Posterior cingulate gyrus (tissue), 11 donors: ENCODE results near the gene HSPA12A.
A peak's percentile ranks its signal among the peaks of the same experiment; 100 is the strongest.

ENCODE experiments used
- DNase-seq, 10 donors: peaks; one replicate each; pipeline versions ENCODE4 v3.0.0 to v3.0.0-alpha.2; 2020 to 2021; ENCODE audit warnings: mixed read lengths in 3 of 10
- intact Hi-C: fragments of 100-400 bp; cut with DNase I; formaldehyde crosslinking; loops from one replicate; pipeline ENCODE4 v1.15.1; 2023

HSPA12A gene

DNA sequence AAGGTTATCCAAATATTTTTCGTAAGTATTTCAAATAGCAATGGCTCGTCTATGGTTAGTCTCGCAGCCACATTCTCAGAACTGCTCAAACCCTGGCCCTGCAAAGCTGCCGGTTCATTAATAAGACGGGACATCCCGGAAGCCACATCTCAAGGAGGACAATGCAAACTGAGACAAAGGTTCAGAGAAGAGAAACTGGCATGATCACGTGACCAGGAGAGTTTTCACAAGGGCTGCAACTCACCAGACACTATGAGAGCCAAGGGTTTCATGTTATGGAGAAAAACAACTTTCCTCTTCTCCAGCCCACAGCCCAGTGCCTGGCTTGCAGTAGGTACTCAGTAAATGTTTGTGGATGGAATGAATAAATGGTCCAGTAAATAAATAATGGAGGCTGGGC, 5.0 kb upstream of the HSPA12A start:
- no peak for DNase-seq
- intact Hi-C loops = no loop called here

- intact Hi-C loops = loop anchor here (5.0 kb wide), 1 partner anchor 53 kb away; no protein-coding TSS in a partner anchor
- no peak for DNase-seq
Measured at GRCh38 chr10:116744885-116745284, 2.5 kb upstream of the HSPA12A start.

DNA sequence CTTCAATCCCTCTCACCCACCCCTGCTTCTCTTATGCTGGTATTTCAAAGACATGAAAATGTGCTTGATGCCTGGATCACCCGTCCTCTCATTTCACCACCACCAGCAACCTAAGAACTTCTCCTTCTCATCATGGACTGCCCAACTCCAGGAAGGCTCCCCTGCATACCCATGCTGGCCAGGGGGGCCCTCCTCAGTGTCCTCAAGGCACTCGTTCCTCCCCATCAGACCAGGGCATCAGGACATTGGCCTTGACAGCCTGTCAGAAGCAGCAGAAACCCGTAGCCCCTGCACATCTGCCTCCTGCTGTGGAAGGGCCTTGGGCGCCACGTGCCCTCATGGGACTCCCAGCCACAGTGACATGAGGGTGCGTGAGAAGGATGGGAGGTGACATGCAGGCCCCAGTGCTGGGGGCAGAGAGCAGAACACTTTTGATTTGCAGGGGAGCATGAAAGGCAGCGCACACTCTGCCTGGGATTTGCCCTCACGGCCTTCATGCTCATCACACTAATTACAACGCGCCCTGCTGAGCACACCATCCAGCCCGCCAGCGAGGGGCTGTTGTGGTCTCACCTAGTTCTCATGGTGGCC, 1.9 kb upstream of the HSPA12A start:
- DNase-seq = no peak
- intact Hi-C loops = loop anchor here (5.0 kb wide), 1 partner anchor 52 kb away; no protein-coding TSS in a partner anchor

DNA sequence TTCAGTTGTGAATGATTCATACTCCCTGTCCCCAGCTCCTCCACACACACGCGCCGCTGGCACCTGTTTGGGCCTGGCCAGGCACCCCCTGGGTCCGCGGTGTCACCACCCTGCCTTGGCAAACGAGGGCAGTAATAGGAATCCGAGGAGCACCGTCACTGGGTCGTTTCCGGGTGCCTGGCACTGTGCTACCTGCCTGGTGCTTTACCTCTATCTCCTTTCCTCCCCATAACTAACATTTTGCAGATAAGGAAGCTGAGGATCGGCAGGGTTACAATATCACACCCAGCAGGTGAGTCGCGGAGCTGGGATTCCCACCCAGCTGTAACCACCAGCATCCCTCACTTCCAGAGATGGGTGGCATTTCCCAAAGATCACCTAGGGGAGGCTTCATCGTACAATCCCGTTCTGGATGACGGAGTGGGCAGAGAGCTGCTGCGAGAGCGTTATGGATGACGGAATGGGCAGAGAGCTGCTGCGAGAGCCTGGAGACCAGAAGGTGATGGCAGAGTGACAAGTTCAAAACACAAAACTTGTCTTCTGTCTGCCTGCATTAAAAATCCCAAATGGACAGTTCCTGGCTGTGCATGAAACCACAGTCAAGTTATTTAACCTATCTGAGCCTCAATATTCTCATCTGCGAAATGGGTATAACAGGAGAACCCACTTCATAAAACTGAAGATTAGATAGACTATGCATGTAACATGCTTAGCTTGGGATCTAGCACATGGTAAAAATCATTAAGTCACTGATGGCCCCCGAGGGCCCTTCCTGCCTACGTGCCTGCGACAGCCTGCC, 1.1 kb upstream of the HSPA12A start:
- no peak for DNase-seq
- intact Hi-C loops = loop anchor here (5.0 kb wide), 1 partner anchor 51 kb away; no protein-coding TSS in a partner anchor

DNA sequence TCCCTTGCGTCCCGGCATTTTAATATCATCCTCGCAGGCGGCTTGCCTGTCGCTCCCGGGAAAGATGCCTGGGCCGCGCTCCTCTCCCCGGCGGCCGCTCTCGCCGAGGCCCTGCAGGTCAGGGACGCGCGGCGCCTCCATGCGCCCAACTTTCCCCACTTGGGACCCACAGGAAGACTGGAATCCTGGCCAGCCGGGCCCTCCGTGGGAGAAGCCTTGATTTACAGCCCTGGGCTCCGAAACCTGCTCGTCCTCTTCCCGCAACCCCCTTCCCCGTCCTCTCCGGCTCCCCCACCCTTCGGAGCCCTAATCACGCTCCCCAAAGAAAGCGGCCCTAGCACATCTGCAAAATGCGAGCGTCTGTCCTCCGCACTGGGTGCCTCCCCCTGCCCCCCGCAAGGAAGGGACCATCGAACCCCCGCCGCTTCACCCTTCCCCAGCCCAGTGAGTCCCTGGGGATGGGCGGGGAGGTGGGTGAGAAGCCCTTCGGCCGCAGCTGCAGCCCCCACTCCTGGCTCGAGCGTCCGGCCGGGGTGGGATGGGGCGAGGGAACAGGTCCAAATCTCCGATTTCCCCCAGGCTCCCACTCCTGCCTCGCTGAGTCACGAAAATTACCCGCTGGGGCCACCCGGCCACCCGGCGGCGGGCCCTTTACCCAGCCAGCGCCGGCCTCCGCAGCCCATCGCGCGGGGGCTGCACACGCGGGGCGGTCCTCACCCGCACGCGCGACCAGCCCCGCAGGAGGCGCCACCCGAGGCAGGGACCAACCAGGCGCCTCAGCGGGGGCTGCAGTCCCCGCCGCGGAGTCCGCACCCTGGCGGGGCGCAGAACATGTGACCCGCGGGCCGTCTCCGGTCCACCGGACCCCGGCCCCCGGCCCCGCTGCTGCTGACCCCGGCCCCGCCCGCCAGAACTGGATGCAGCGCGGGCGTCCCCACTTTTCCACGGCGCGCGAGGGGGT, 695 bp downstream of the HSPA12A start:
- peak in 9 of 10 donors; percentile 34 to 93 (median 53) for DNase-seq
- intact Hi-C loops = loop anchor here (5.0 kb wide), 1 partner anchor 49 kb away; no protein-coding TSS in a partner anchor

DNA sequence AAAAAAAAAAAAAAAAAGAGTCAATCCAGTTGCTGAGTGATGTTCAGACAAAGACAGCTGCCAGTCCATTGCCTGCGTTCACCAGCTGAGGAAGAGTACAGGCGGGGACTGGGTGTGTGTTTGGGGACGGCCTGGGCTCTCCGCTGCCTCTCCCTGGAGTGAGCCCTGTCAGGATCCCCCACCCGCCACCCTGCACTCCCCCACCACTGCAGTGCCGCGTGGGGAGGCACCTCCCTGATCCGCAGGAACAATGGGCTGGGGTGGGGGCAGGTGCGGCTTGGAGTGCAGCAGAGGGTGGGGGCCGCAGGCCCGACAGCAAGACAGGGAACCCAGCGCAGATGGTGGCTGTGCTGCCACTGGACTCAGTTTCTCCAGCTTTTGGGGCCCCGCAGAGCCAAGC, 1.4 kb downstream of the HSPA12A start:
- intact Hi-C loops = loop anchor here (5.0 kb wide), 1 partner anchor 49 kb away; no protein-coding TSS in a partner anchor

GRCh38 chr10:116738339-116738738, 4.0 kb downstream of the HSPA12A start:
- intact Hi-C loops = loop anchor here (2.0 kb wide), 1 partner anchor 50 kb away; no protein-coding TSS in a partner anchor
- no peak for DNase-seq

More for the DNA sequence above, 1.4 kb downstream of the HSPA12A start:
- DNase-seq = peak in 8 of 10 donors; percentile 27 to 89 (median 33)

GRCh38 chr10:116737627-116738327, 4.6 kb downstream of the HSPA12A start:
- intact Hi-C loops = loop anchor here (2.0 kb wide), 1 partner anchor 51 kb away; no protein-coding TSS in a partner anchor
- DNase-seq = peak in 9 of 10 donors; percentile 30 to 90 (median 46)

- no peak for DNase-seq
- intact Hi-C loops = no loop called here
Measured at GRCh38 chr10:116733566-116733965, 8.8 kb downstream of the HSPA12A start.

- DNase-seq = no peak
Measured at GRCh38 chr10:116732573-116732972, 9.8 kb downstream of the HSPA12A start.

DNA sequence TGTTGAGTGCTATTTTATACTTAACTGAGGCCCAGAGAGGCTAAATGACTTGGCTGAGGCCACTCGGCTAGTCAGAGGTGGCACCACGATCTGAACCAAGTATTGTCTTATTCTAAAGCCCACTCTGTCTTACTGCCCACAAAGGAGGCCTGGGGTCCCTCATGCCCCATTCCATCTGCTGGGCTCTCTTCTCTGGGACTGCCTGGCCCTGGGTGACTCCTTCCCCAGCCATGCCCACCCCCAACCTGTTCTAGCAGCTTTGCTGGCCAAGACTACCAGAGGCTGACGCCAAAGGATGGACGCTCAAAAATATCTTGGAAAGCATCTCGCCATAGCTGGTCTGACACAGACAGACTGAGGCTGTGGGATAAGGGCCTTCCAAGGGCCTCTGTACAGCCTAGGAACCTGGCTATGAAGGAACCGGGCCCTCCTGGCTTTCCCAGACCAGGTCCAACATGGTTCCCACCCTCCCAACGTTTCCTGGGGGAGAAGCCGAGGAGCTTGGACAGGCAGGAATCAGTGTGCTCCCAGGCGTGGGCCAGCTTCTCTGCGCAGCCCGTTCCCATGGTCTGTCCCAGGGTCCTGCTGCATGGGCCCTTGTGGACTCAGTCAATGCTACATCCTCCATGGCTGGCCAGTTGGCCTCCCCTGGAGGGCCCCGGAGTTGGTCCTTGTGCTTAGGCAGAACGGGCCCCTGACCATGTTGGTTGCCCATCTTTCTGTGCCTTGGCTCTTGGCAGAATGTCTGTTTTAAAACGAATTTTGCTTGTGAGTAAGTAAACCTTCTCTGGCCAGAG, 11.7 kb downstream of the HSPA12A start:
- no peak for DNase-seq
- intact Hi-C loops = no loop called here

More at GRCh38 chr10:116732573-116732972, 9.8 kb downstream of the HSPA12A start:
- intact Hi-C loops = no loop called here

- DNase-seq = no peak
- intact Hi-C loops = no loop called here
Measured at GRCh38 chr10:116729243-116729642, 13.1 kb downstream of the HSPA12A start.

GRCh38 chr10:116728526-116729096, 13.8 kb downstream of the HSPA12A start:
- DNase-seq = no peak
- intact Hi-C loops = no loop called here

DNA sequence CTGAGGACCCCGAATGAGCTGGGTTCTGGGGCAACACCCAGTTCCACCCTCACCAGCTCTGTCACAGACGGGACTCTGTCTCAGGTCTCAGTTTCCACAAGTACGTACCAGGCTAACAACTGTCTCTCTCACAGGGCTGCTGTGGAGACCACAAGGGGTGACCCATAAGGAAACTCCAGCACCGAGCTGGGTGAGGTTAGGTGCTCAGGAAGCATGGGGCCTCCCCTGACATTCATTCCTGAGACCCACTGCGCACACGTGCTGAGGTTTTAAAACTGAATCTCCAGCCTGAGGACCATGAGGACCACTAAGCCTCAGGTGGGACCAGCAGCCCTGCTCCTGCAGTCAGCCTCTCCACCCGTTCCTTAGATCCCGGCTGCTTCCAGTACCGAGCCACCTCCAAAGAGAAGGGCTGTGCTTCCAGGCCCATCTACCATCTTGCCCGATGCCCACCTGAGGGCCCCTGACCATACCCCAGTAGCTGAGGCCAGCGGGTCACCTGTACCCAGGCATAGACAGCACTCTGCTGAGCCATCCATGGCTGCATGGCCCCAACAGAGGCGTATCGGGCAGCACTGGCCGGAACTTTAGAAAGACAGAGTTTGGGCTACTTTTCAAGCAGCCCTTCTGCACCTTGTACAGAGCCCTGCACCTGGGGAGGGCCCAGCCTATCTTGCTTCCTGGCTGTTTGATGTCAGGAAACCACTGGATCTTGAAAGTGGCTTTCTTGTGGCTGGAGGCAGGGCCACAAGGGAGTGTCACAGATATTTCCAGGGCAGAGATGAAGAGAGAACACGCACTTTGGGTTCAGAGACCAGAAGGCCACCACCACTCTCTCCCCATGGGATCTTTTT, 18.7 kb downstream of the HSPA12A start:
- no peak for DNase-seq
- intact Hi-C loops = no loop called here

DNA sequence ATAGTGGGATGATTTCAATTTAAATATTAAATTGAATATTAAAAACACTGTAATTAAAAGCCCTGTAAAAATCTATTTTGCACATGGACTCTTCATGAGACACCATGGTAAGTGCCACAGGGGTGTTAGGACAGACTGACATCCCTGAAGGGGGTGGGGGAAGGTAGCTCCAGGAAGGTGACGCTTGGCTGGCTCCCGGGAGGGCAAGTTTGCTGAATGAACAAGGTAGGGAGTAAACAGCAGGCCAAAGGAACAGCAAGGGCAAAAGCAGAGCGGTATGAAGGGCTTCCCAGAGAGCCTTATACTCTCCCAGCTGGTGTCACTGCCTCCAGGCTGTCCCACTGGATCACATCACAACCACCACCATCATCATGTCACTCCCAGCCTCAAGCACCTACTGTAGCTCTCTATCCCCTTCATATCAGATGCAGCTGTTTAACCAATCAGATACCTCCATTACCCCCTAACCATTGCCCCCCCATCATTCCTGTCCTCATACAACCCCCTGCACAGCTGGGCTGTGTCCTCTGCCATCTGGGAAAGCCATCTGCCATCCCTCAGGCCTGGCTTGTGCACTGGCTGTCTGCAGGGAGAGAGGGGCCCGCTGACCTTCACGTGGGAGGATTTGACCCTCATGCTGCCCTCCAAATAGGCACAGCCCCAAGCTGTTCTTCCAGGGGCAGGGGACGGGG, 19.5 kb downstream of the HSPA12A start:
- intact Hi-C loops = no loop called here
- DNase-seq = no peak

- intact Hi-C loops = no loop called here
- no peak for DNase-seq
Measured at GRCh38 chr10:116721547-116722392, 20.6 kb downstream of the HSPA12A start.
